ENCODE measurements around the gene KLHL41.
A peak's percentile ranks its signal among the peaks of the same experiment; 100 is the strongest.

Gene KLHL41

DNA sequence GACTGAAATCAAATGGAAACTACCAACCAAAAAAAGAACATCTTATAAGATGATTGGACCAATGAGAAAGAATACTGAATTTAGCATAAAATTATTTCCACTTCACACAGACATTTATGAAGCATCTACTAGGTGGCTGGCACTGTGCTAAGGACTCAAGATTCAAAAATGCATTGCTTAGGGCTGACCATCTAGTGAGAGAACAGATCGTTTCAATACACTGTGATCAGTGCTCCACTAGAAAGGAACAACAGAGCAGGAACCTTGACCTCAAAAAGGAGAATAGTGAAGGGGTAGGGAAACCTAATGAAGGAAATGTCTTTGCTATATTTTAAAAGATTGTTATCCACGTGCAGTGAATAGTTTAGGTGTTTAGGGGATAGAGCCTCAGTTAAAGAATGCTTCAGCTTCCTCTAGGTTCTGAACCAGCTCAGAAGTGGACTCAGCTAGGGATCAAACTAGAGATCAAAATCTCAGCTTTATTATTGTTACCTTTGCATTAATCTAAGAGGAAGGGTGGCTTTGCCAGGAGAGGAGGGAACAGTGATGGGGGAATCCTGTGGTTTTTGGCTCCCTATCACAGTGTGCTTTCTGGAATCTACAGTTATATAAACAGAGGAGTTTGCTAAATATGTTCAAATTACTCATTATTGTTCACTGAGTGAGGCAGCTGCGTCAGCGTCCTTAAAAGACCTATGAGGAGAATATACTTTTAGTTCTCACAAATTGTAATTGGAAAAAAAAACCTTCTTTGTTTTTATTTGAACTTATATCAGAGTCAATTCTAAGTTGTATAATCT, 46.4 kb upstream of the KLHL41 start (continued):
- TF ChIP-seq ZNF555 (tag by site-specific recombination; conservative IDR thresholded peaks at IDR 0.05): no peak
- TF ChIP-seq SCRT2 (tag by site-specific recombination; IDR thresholded peaks at IDR 0.05): no peak
- no peak for TF ChIP-seq ZNF830 (tag by site-specific recombination; IDR thresholded peaks at IDR 0.05; ENCODE audit: low read depth)
- peak; percentile 66 for TF ChIP-seq ZBTB17 (tag by site-specific recombination; IDR thresholded peaks at IDR 0.05)
- TF ChIP-seq KLF8 (tag by site-specific recombination; IDR thresholded peaks at IDR 0.05): no peak
- no peak for TF ChIP-seq ZNF585B (tag by site-specific recombination; IDR thresholded peaks at IDR 0.05)
- no peak for TF ChIP-seq ZFP37 (tag by site-specific recombination; IDR thresholded peaks at IDR 0.05)
- TF ChIP-seq ZBTB7A (tag by site-specific recombination; IDR thresholded peaks at IDR 0.05; ENCODE audit: low read depth): no peak
- TF ChIP-seq ZNF658 (tag by site-specific recombination; IDR thresholded peaks at IDR 0.05): no peak
- no peak for TF ChIP-seq SP7 (tag by site-specific recombination; IDR thresholded peaks at IDR 0.05)
- TF ChIP-seq ZNF707 (tag by site-specific recombination; IDR thresholded peaks at IDR 0.05): no peak
- no peak for TF ChIP-seq SCRT1 (tag by site-specific recombination; IDR thresholded peaks at IDR 0.05; ENCODE audit: borderline replicate concordance)
- no peak for TF ChIP-seq SALL2 (tag by site-specific recombination; IDR thresholded peaks at IDR 0.05; ENCODE audit: borderline replicate concordance)
- TF ChIP-seq HOXA7 (CRISPR knock-in tag; IDR thresholded peaks at IDR 0.05; ENCODE audit: borderline replicate concordance): no peak
- TF ChIP-seq, protein P1, sequence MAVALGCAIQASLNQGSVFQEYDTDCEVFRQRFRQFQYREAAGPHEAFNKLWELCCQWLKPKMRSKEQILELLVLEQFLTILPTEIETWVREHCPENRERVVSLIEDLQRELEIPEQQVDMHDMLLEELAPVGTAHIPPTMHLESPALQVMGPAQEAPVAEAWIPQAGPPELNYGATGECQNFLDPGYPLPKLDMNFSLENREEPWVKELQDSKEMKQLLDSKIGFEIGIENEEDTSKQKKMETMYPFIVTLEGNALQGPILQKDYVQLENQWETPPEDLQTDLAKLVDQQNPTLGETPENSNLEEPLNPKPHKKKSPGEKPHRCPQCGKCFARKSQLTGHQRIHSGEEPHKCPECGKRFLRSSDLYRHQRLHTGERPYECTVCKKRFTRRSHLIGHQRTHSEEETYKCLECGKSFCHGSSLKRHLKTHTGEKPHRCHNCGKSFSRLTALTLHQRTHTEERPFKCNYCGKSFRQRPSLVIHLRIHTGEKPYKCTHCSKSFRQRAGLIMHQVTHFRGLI (tag by site-specific recombination; IDR thresholded peaks at IDR 0.05): no peak
- TF ChIP-seq ZNF510 (tag by site-specific recombination; IDR thresholded peaks at IDR 0.05; ENCODE audit: insufficient replicate concordance): no peak
- TF ChIP-seq ZNF239 (tag by site-specific recombination; IDR thresholded peaks at IDR 0.05): no peak
- TF ChIP-seq ZXDB (tag by site-specific recombination; IDR thresholded peaks at IDR 0.05): no peak
- TF ChIP-seq, protein P2, sequence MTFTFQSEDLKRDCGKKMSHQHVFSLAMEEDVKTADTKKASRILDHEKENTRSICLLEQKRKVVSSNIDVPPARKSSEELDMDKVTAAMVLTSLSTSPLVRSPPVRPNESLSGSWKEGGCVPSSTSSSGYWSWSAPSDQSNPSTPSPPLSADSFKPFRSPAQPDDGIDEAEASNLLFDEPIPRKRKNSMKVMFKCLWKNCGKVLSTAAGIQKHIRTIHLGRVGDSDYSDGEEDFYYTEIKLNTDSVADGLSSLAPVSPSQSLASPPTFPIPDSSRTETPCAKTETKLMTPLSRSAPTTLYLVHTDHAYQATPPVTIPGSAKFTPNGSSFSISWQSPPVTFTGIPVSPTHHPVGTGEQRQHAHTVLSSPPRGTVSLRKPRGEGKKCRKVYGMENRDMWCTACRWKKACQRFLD (tag by site-specific recombination; IDR thresholded peaks at IDR 0.05): no peak
- peak; percentile 37; the same call in 1 of the 2 replicates for TF ChIP-seq ZNF600 (tag by site-specific recombination; IDR thresholded peaks at IDR 0.05)
- TF ChIP-seq MZF1 (tag by site-specific recombination; IDR thresholded peaks at IDR 0.05; ENCODE audit: borderline replicate concordance): peak; percentile 28; the same call in 1 of the 2 replicates
- no peak for TF ChIP-seq ZNF311 (tag by site-specific recombination; IDR thresholded peaks at IDR 0.05; ENCODE audit: borderline replicate concordance)
- TF ChIP-seq ZNF391 (tag by site-specific recombination; IDR thresholded peaks at IDR 0.05; ENCODE audit: borderline replicate concordance, low read depth): no peak
- TF ChIP-seq ZNF610 (tag by site-specific recombination; IDR thresholded peaks at IDR 0.05; ENCODE audit: borderline replicate concordance): no peak
- peak; percentile 88 for TF ChIP-seq ZSCAN30 (tag by site-specific recombination; IDR thresholded peaks at IDR 0.05)
- no peak for TF ChIP-seq ZNF302 (tag by site-specific recombination; IDR thresholded peaks at IDR 0.05; ENCODE audit: low read depth)

DNA sequence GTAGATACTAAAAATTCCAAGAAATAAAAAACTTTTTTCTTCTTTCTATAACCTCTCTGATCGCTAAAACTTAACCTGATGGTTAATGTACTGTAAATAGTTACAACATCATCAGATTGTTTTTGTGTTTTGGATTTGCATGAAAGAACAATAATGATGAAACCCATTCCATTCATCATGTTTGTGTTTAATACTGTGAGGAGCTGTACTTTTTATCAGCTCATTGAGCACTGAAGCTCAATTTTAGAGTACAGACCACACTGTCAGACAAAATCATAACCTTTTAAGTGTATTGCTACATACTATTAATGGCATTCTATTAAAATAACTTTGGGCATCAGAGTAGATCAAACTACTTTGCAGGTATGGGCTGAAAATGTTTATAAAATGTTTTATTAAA, 45.0 kb upstream of the KLHL41 start:
- TF ChIP-seq SCRT1 (tag by site-specific recombination; IDR thresholded peaks at IDR 0.05; ENCODE audit: borderline replicate concordance): no peak
- TF ChIP-seq ZBTB20 (tag by site-specific recombination; IDR thresholded peaks at IDR 0.05): no peak
- TF ChIP-seq TCF7L2 (IDR thresholded peaks at IDR 0.05; ENCODE audit: borderline replicate concordance, low read depth, low read length): no peak
- TF ChIP-seq ZNF561 (tag by site-specific recombination; IDR thresholded peaks at IDR 0.05; ENCODE audit: borderline replicate concordance): no peak
- TF ChIP-seq KLF1 (tag by site-specific recombination; IDR thresholded peaks at IDR 0.05): no peak
- ChIA-PET POLR2A (interaction anchor here (2.1 kb wide), 1 partner anchor 15 kb away, joined by 5 read pairs; the partner anchor contains the start of gene BBS5), CTCF (interaction anchor here (0.6 to 2.0 kb wide), 3 partner anchors 12 to 22 kb away, joined by 3 to 7 read pairs (median 3); no protein-coding TSS in a partner anchor)
- H3K4me3 ChIP-seq (ENCODE audit: low read depth, low read length): no peak overlapping the region
- H3K9me3 ChIP-seq (ENCODE audit: control insufficient read depth, insufficient read depth, low read depth, low read length): no peaks in the 10 kb centered on the region
- H3K4me1 ChIP-seq (ENCODE audit: control insufficient read depth, insufficient read depth, low read length): peaks cover 2% of the 10 kb centered on the region; the same call in 1 of the 2 replicates
- H3K27ac ChIP-seq (ENCODE audit: extremely low read depth, low read depth, low read length): no peak overlapping the region
- H3K36me3 ChIP-seq (ENCODE audit: control insufficient read depth in 2 of 2, insufficient read depth in 1 of 2, low read length in 2 of 2): no peaks in the 10 kb centered on the region
